Upper lobe of right lung (tissue), 1 donor: Measurements from ENCODE around the gene SHH. TPM values are rescaled to one million over a fixed set of nuclear protein-coding genes. Genes with fewer than 3 reads are reported as not detected.

Source experiments
- ATAC-seq: fragments of 200-7000 bp; cut with Tn5 transposase; one replicate; pipeline ENCODE4 v1.9.1; 2020; ENCODE audit warnings: mild to moderate bottlenecking, moderate library complexity
- DNase-seq: peaks from one replicate; pipeline ENCODE4 v3.0.0-alpha.2; 2020
- H3K27ac ChIP-seq: fragments of 200-600 bp; one replicate; pipeline ENCODE4 v1.8.0; 2022
- H3K27me3 ChIP-seq: fragments of 200-600 bp; one replicate; pipeline ENCODE4 v1.8.0; 2022; ENCODE audit warnings: mild to moderate bottlenecking
- H3K36me3 ChIP-seq: fragments of 200-600 bp; one replicate; pipeline ENCODE4 v1.8.0; 2022
- H3K4me1 ChIP-seq: fragments of 200-600 bp; one replicate; pipeline ENCODE4 v1.8.0; 2022
- H3K4me3 ChIP-seq: fragments of 200-600 bp; one replicate; pipeline ENCODE4 v1.8.0; 2022; ENCODE audit warnings: mild to moderate bottlenecking
- H3K9me3 ChIP-seq: fragments of 200-600 bp; one replicate; pipeline ENCODE4 v1.8.0; 2022
- intact Hi-C: fragments of 100-400 bp; cut with DNase I; formaldehyde crosslinking; loops from one replicate; pipeline ENCODE4 v1.11.0; 2022
- total RNA-seq: library from RNA; stranded (reverse); fragmentation: NEBNext Ultra II Directional; extraction: Animal tissue kit (Norgen Biotek cat#: 25700); gene quantifications from one replicate; pipeline ENCODE4 v1.2.1, GENCODE V29; 2021
- TF ChIP-seq, protein P1 (sequence below): fragments of 200-600 bp; IDR thresholded peaks from one replicate; pipeline ENCODE4 v1.8.0; 2022; ENCODE audit warnings: antibody characterized with exemption
- donor health status: DM: no; HTN: yes; CAD: no; lungs with severe emphysema.

The SHH gene
- total RNA-seq, 1 donor from 2014 or later = 10.1 TPM

DNA sequence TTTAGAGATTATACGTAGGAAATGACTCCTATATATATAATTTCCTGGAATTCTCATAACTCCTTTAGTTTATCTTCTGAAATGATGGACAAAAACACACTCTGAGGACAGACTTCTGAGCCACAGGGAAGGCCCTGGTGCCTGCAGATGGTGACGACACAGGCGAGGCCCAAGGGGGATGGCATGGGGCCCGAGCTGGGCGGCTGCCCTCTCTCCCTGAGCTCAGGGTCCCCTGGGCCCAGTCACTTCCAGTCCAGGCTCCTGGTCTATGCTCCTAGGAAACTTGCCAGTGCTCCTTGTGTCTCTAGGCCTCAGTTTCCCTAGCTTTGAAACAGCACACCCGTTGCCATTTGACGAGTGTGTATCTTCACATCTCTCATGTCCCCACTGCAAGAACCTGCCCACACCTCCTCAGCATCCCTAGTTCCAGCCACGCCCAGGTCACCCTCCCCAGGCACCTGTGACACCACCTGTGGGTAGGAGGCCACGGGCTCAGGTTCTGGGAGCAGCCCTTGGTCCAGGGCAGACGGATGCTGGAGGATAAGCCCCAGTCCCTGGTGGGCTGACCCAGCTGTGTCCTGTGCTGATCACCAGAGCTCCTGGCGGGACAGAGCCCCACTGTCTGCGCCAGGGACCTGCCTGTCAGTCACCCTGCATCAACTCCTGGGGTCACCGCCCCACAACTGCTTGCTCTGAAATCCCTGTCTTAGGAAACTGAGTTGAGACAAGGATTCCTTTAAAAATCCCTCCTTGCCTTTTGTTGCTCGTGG lies 23.4 kb upstream of the SHH start:
- TF ChIP-seq, protein P1, sequence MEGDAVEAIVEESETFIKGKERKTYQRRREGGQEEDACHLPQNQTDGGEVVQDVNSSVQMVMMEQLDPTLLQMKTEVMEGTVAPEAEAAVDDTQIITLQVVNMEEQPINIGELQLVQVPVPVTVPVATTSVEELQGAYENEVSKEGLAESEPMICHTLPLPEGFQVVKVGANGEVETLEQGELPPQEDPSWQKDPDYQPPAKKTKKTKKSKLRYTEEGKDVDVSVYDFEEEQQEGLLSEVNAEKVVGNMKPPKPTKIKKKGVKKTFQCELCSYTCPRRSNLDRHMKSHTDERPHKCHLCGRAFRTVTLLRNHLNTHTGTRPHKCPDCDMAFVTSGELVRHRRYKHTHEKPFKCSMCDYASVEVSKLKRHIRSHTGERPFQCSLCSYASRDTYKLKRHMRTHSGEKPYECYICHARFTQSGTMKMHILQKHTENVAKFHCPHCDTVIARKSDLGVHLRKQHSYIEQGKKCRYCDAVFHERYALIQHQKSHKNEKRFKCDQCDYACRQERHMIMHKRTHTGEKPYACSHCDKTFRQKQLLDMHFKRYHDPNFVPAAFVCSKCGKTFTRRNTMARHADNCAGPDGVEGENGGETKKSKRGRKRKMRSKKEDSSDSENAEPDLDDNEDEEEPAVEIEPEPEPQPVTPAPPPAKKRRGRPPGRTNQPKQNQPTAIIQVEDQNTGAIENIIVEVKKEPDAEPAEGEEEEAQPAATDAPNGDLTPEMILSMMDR = no peak
- Histone ChIP-seq H3K27ac (no peak overlapping the region), H3K36me3 (no peaks in the 10 kb centered on the region), H3K4me3 (no peak overlapping the region), H3K27me3 (no peaks in the 10 kb centered on the region), H3K4me1 (no peaks in the 10 kb centered on the region), H3K9me3 (no peaks in the 10 kb centered on the region)
- intact Hi-C loops = no loop called here
- ATAC-seq (no peak), DNase-seq (peak; percentile 53)

- Histone ChIP-seq H3K4me1 (no peaks in the 10 kb centered on the region), H3K9me3 (no peaks in the 10 kb centered on the region), H3K27ac (no peak overlapping the region), H3K4me3 (no peak overlapping the region), H3K27me3 (no peaks in the 10 kb centered on the region), H3K36me3 (no peaks in the 10 kb centered on the region)
- DNase-seq (peak; percentile 41), ATAC-seq (no peak)
- TF ChIP-seq, protein P1 = no peak
- intact Hi-C loops = no loop called here
Measured at GRCh38 chr7:155834486-155835048, 22.3 kb upstream of the SHH start.

DNA sequence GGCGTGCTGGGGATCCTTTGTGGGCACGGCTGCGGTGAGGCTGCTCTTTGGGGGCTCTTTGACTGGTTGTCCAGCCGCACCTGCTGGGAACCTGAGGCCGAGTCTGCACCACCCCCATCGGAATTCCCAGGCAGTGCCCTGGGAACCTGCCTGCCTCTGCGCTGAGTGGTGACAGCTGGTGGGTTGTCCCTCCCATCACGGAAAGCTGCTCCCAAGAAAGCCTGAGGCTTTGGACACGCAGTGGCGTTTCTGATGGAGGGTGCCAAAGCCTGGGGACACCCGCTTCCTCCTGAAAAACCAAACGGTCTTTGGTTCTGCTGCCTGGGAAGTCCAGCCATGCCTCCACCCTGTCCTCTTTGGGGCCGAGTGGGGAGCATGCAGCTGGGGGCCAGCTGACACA lies 21.4 kb upstream of the SHH start:
- no peaks in the 10 kb centered on the region for H3K9me3 ChIP-seq
- H3K36me3 ChIP-seq = no peaks in the 10 kb centered on the region
- H3K27ac ChIP-seq = no peak overlapping the region
- no peaks in the 10 kb centered on the region for H3K27me3 ChIP-seq
- intact Hi-C loops = no loop called here
- no peaks in the 10 kb centered on the region for H3K4me1 ChIP-seq
- no peak for DNase-seq
- ATAC-seq = no peak
- TF ChIP-seq, protein P1 = no peak
- no peak overlapping the region for H3K4me3 ChIP-seq

DNA sequence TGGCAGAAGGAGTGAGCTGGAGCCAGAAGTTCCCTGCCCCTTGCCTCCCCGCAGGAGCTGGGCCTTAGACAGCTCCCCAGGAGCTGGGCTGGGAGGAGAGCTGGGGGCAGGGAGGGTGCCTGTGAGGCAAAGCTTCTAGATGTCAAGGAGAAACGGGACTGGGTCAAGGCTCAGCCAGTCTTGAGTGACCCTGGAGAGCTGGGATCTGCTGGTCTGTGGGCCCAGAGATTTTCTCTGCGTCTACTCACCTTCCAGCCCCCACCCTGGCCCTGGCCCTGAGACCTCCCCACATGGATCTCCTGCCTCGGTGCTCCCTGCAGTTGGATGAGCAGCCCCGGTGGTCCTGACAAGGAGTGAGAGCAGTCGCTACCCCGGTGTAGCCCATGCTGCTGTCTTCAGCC lies 20.3 kb upstream of the SHH start:
- TF ChIP-seq, protein P1 = no peak
- Histone ChIP-seq H3K36me3 (no peaks in the 10 kb centered on the region), H3K27ac (no peak overlapping the region), H3K9me3 (no peaks in the 10 kb centered on the region), H3K4me3 (no peak overlapping the region), H3K4me1 (no peaks in the 10 kb centered on the region), H3K27me3 (no peaks in the 10 kb centered on the region)
- ATAC-seq (peak; percentile 5), DNase-seq (peak; percentile 64)
- intact Hi-C loops = no loop called here

DNA sequence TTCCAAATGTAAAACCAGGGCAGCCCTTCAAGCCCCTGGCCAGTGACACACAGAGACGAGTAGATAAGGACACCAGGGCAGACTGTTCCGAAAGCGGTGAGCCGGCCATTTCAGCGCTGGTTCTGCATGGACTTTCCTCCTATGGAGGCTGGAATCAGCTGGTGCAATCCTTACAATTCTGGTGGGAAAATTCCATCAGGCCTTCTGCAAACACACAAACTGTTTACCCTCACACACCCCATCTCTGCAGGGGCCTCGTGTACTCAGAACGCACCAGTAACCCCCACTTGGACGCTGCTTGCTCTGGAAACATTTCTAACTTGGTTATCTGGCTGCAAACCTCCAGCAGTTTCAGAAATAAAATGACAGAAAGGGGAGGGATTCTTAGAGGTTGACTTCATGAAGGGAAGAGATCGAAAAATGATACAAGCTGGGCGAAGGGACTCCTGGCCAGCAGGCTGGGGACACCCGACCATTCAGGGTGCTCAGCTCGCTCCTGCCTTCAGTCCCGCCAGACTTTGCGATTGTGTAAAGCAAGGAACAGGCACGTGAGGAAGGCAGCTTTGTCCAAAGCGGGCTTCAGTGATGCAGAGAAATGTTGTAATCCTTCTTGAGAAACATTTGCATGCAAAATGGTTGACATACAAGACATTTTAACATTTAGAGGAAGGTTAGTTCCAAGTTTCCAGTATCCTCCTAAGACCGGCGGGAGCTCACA lies 19.7 kb upstream of the SHH start:
- TF ChIP-seq, protein P1 = no peak
- ATAC-seq = peak; percentile 15
- Histone ChIP-seq H3K36me3 (no peaks in the 10 kb centered on the region), H3K27ac (no peak overlapping the region), H3K9me3 (no peaks in the 10 kb centered on the region), H3K4me3 (no peak overlapping the region), H3K27me3 (no peaks in the 10 kb centered on the region), H3K4me1 (no peaks in the 10 kb centered on the region)
- intact Hi-C loops = no loop called here
- peak; percentile 51 for DNase-seq
